Gastroesophageal sphincter (tissue), 3 donors: ENCODE data around the gene RABL2B.
"Not testable (repeated sequence)": the region's sequence is repeated elsewhere in the genome, so short reads cannot be mapped to it uniquely, and the experiment has no call there.

ENCODE experiments used
- EP300 ChIP-seq: sonication (generic); formaldehyde crosslinking; IDR thresholded peaks from one replicate; pipeline ENCODE4 v1.6.1; 2017; ENCODE audit warnings: antibody characterized with exemption, mild to moderate bottlenecking
- TF ChIP-seq, protein P1 (sequence below), 4 experiments: fragments of 200-600 bp in 2 of 4; fragments of 450-650 bp in 2 of 4; sonication (generic) in 1 of 4; IDR thresholded peaks; one replicate each; pipeline ENCODE4 v1.5.1; 2017 to 2019; ENCODE audit warnings: antibody characterized with exemption in 4 of 4, mild to moderate bottlenecking in 2 of 4, moderate library complexity in 2 of 4

DNA sequence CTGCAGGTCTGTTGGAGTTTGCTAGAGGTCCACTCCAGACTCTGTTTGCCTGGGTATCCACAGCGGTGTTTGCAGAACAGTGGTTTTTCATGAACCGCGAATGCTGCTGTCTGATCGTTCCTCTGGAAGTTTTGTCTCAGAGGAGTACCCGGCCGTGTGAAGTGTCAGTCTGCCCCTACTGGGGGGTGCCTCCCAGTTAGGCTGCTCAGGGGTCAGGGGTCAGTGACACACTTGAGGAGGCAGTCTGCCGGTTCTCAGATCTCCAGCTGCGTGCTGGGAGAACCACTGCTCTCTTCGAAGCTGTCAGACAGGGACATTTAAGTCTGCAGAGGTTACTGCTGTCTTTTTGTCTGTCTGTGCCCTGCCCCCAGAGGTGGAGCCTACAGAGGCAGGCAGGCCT lies 27.0 kb downstream of the RABL2B start:
- TF ChIP-seq, protein P1, sequence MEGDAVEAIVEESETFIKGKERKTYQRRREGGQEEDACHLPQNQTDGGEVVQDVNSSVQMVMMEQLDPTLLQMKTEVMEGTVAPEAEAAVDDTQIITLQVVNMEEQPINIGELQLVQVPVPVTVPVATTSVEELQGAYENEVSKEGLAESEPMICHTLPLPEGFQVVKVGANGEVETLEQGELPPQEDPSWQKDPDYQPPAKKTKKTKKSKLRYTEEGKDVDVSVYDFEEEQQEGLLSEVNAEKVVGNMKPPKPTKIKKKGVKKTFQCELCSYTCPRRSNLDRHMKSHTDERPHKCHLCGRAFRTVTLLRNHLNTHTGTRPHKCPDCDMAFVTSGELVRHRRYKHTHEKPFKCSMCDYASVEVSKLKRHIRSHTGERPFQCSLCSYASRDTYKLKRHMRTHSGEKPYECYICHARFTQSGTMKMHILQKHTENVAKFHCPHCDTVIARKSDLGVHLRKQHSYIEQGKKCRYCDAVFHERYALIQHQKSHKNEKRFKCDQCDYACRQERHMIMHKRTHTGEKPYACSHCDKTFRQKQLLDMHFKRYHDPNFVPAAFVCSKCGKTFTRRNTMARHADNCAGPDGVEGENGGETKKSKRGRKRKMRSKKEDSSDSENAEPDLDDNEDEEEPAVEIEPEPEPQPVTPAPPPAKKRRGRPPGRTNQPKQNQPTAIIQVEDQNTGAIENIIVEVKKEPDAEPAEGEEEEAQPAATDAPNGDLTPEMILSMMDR (IDR thresholded peaks at IDR 0.05), result not testable (repeated sequence)
- not testable (repeated sequence) for TF ChIP-seq EP300
